ENCODE results near the gene FOLR3.
"Not testable (repeated sequence)": the region's sequence is repeated elsewhere in the genome, so short reads cannot be mapped to it uniquely, and the experiment has no call there.

The FOLR3 gene

GRCh38 chr11:72164187-72164586 lies 28.7 kb downstream of the FOLR3 start:
- H3K27ac ChIP-seq (ENCODE audit: low read depth, low read length); H3K9me3 ChIP-seq (ENCODE audit: control insufficient read depth, insufficient read depth, low read length): not testable (repeated sequence)

GRCh38 chr11:72169046-72169555 lies 33.6 kb downstream of the FOLR3 start:
- not testable (repeated sequence) for H3K9ac ChIP-seq (ENCODE audit: low read depth, low read length); H3K4me1 ChIP-seq (ENCODE audit: control insufficient read depth, insufficient read depth, low read length); H3K4me3 ChIP-seq (ENCODE audit: low read depth, low read length); H3K27ac ChIP-seq (ENCODE audit: low read depth, low read length); H3K36me3 ChIP-seq (ENCODE audit: control insufficient read depth, insufficient read depth, low read length); H3K9me3 ChIP-seq (ENCODE audit: control insufficient read depth, insufficient read depth, low read length); H3K27me3 ChIP-seq (ENCODE audit: control insufficient read depth, insufficient read depth, low read length)

More at GRCh38 chr11:72164187-72164586, 28.7 kb downstream of the FOLR3 start:
- not testable (repeated sequence) for H3K9ac ChIP-seq (ENCODE audit: low read depth, low read length); H3K4me1 ChIP-seq (ENCODE audit: control insufficient read depth, insufficient read depth, low read length); H3K36me3 ChIP-seq (ENCODE audit: control insufficient read depth, insufficient read depth, low read length); H3K4me3 ChIP-seq (ENCODE audit: low read depth, low read length); H3K27me3 ChIP-seq (ENCODE audit: control insufficient read depth, insufficient read depth, low read length)

- not testable (repeated sequence) for H3K4me3 ChIP-seq (ENCODE audit: low read depth, low read length); H3K9me3 ChIP-seq (ENCODE audit: control insufficient read depth, insufficient read depth, low read length); H3K9ac ChIP-seq (ENCODE audit: low read depth, low read length); H3K36me3 ChIP-seq (ENCODE audit: control insufficient read depth, insufficient read depth, low read length); H3K27ac ChIP-seq (ENCODE audit: low read depth, low read length); H3K27me3 ChIP-seq (ENCODE audit: control insufficient read depth, insufficient read depth, low read length); H3K4me1 ChIP-seq (ENCODE audit: control insufficient read depth, insufficient read depth, low read length)
Measured at GRCh38 chr11:72169754-72170153, 34.2 kb downstream of the FOLR3 start.

GRCh38 chr11:72172043-72172442 lies 36.5 kb downstream of the FOLR3 start:
- H3K27ac ChIP-seq (ENCODE audit: low read depth, low read length); H3K9ac ChIP-seq (ENCODE audit: low read depth, low read length); H3K9me3 ChIP-seq (ENCODE audit: control insufficient read depth, insufficient read depth, low read length); H3K36me3 ChIP-seq (ENCODE audit: control insufficient read depth, insufficient read depth, low read length); H3K27me3 ChIP-seq (ENCODE audit: control insufficient read depth, insufficient read depth, low read length); H3K4me3 ChIP-seq (ENCODE audit: low read depth, low read length); H3K4me1 ChIP-seq (ENCODE audit: control insufficient read depth, insufficient read depth, low read length): not testable (repeated sequence)

- Histone ChIP-seq H3K36me3 (ENCODE audit: control insufficient read depth, insufficient read depth, low read length) (no peaks in the 10 kb centered on the region), H3K4me1 (ENCODE audit: control insufficient read depth, insufficient read depth, low read length) (no peaks in the 10 kb centered on the region), H3K27me3 (ENCODE audit: control insufficient read depth, insufficient read depth, low read length) (no peaks in the 10 kb centered on the region), H3K4me3 (ENCODE audit: low read depth, low read length) (no peak overlapping the region), H3K9me3 (ENCODE audit: control insufficient read depth, insufficient read depth, low read length) (no peaks in the 10 kb centered on the region), H3K9ac (ENCODE audit: low read depth, low read length) (no peak overlapping the region), H3K27ac (ENCODE audit: low read depth, low read length) (no peak overlapping the region)
Measured at GRCh38 chr11:72173291-72173690, 37.8 kb downstream of the FOLR3 start.

GRCh38 chr11:72174302-72175070 lies 39.0 kb downstream of the FOLR3 start:
- Histone ChIP-seq H3K27ac (ENCODE audit: low read depth, low read length) (no peak overlapping the region), H3K9ac (ENCODE audit: low read depth, low read length) (no peak overlapping the region), H3K4me3 (ENCODE audit: low read depth, low read length) (no peak overlapping the region)

GRCh38 chr11:72177656-72178055 lies 42.1 kb downstream of the FOLR3 start:
- H3K27ac ChIP-seq (ENCODE audit: low read depth, low read length): no peak overlapping the region
- H3K27me3 ChIP-seq (ENCODE audit: control insufficient read depth, insufficient read depth, low read length): no peaks in the 10 kb centered on the region
- H3K4me3 ChIP-seq (ENCODE audit: low read depth, low read length): no peak overlapping the region
- no peaks in the 10 kb centered on the region for H3K9me3 ChIP-seq (ENCODE audit: control insufficient read depth, insufficient read depth, low read length)
- H3K9ac ChIP-seq (ENCODE audit: low read depth, low read length): no peak overlapping the region
- no peaks in the 10 kb centered on the region for H3K36me3 ChIP-seq (ENCODE audit: control insufficient read depth, insufficient read depth, low read length)
- no peaks in the 10 kb centered on the region for H3K4me1 ChIP-seq (ENCODE audit: control insufficient read depth, insufficient read depth, low read length)

More at GRCh38 chr11:72174302-72175070, 39.0 kb downstream of the FOLR3 start:
- Histone ChIP-seq H3K36me3 (ENCODE audit: control insufficient read depth, insufficient read depth, low read length) (no peaks in the 10 kb centered on the region), H3K27me3 (ENCODE audit: control insufficient read depth, insufficient read depth, low read length) (no peaks in the 10 kb centered on the region), H3K4me1 (ENCODE audit: control insufficient read depth, insufficient read depth, low read length) (no peaks in the 10 kb centered on the region), H3K9me3 (ENCODE audit: control insufficient read depth, insufficient read depth, low read length) (no peaks in the 10 kb centered on the region)

- Histone ChIP-seq H3K4me3 (ENCODE audit: low read depth, low read length) (no peak overlapping the region), H3K27ac (ENCODE audit: low read depth, low read length) (no peak overlapping the region), H3K9me3 (ENCODE audit: control insufficient read depth, insufficient read depth, low read length) (no peaks in the 10 kb centered on the region), H3K36me3 (ENCODE audit: control insufficient read depth, insufficient read depth, low read length) (no peaks in the 10 kb centered on the region), H3K9ac (ENCODE audit: low read depth, low read length) (no peak overlapping the region), H3K27me3 (ENCODE audit: control insufficient read depth, insufficient read depth, low read length) (no peaks in the 10 kb centered on the region), H3K4me1 (ENCODE audit: control insufficient read depth, insufficient read depth, low read length) (no peaks in the 10 kb centered on the region)
Measured at GRCh38 chr11:72179049-72179803, 43.7 kb downstream of the FOLR3 start.

- Histone ChIP-seq H3K9ac (ENCODE audit: low read depth, low read length) (no peak overlapping the region), H3K4me1 (ENCODE audit: control insufficient read depth, insufficient read depth, low read length) (no peaks in the 10 kb centered on the region), H3K27ac (ENCODE audit: low read depth, low read length) (no peak overlapping the region), H3K36me3 (ENCODE audit: control insufficient read depth, insufficient read depth, low read length) (no peaks in the 10 kb centered on the region), H3K9me3 (ENCODE audit: control insufficient read depth, insufficient read depth, low read length) (no peaks in the 10 kb centered on the region), H3K4me3 (ENCODE audit: low read depth, low read length) (no peak overlapping the region), H3K27me3 (ENCODE audit: control insufficient read depth, insufficient read depth, low read length) (no peaks in the 10 kb centered on the region)
Measured at GRCh38 chr11:72179804-72180396, 44.4 kb downstream of the FOLR3 start.

- H3K4me3 ChIP-seq (ENCODE audit: low read depth, low read length); H3K27me3 ChIP-seq (ENCODE audit: control insufficient read depth, insufficient read depth, low read length): not testable (repeated sequence)
Measured at GRCh38 chr11:72180892-72181552, 45.5 kb downstream of the FOLR3 start.

More at GRCh38 chr11:72180892-72181552, 45.5 kb downstream of the FOLR3 start:
- H3K9me3 ChIP-seq (ENCODE audit: control insufficient read depth, insufficient read depth, low read length); H3K27ac ChIP-seq (ENCODE audit: low read depth, low read length); H3K9ac ChIP-seq (ENCODE audit: low read depth, low read length); H3K36me3 ChIP-seq (ENCODE audit: control insufficient read depth, insufficient read depth, low read length); H3K4me1 ChIP-seq (ENCODE audit: control insufficient read depth, insufficient read depth, low read length): not testable (repeated sequence)

All from HUES48 (cell line).